OCI-LY7 (cell line): ENCODE measurements around the gene FUT2. TPM values are rescaled to one million over a fixed set of nuclear protein-coding genes. Genes with fewer than 3 reads are reported as not detected.
"Not testable (repeated sequence)": the region's sequence is repeated elsewhere in the genome, so short reads cannot be mapped to it uniquely, and the experiment has no call there.

Experiments
- BruUV-seq: library from RNA; stranded (reverse); fragments of 400-500 nt; replicated peaks from 2 replicates; lab custom pipeline; 2021; lab: Mats Ljungman, UMichigan
- CTCF ChIA-PET: fragments of 300-600 bp; sonication (Branson Sonifier 250); formaldehyde crosslinking; loops from one replicate; lab custom pipeline; 2022; ENCODE audit warnings: antibody characterized with exemption; ENCODE audit not compliant: unreplicated experiment; lab: Charles Lee
- POLR2A ChIA-PET: fragments of 300-600 bp; sonication (Branson Sonifier 250); formaldehyde crosslinking; loops from one replicate; lab custom pipeline; 2022; ENCODE audit warnings: antibody characterized with exemption; lab: Charles Lee
- DNase-seq: peaks from one replicate; pipeline ENCODE4 v3.0.0-alpha.2; 2015; ENCODE audit warnings: low spot score
- H2AFZ ChIP-seq: fragments of 200-600 bp; sonication (generic), shearing (Covaris generic); 2 replicates; pipeline ENCODE4 v1.6.1; 2014; ENCODE audit warnings: mild to moderate bottlenecking, antibody characterized with exemption, low read length, moderate library complexity
- H3K27ac ChIP-seq: fragments of 200-600 bp; sonication (generic); 2 replicates; pipeline ENCODE4 v1.5.1; 2014; ENCODE audit warnings: mixed run types, low read depth, mild to moderate bottlenecking, moderate library complexity, low read length, inconsistent platforms; ENCODE audit not compliant: poor library complexity, severe bottlenecking
- H3K36me3 ChIP-seq: fragments of 200-600 bp; sonication (generic); 2 replicates; pipeline ENCODE4 v1.6.1; 2014; ENCODE audit warnings: mild to moderate bottlenecking, antibody characterized with exemption, low read length, moderate library complexity, mixed read lengths; ENCODE audit not compliant: insufficient read depth
- H3K4me1 ChIP-seq: fragments of 200-600 bp; sonication (generic); 2 replicates; pipeline ENCODE4 v1.5.1; 2014; ENCODE audit warnings: mild to moderate bottlenecking, low read length; ENCODE audit not compliant: insufficient read depth, poor library complexity, severe bottlenecking
- H3K4me2 ChIP-seq: fragments of 200-600 bp; sonication (generic); 2 replicates; pipeline ENCODE4 v1.6.1; 2014; ENCODE audit warnings: mild to moderate bottlenecking, low read length
- H3K4me3 ChIP-seq: fragments of 200-600 bp; sonication (generic); 2 replicates; pipeline ENCODE4 v1.5.1; 2014; ENCODE audit warnings: mild to moderate bottlenecking, low read depth, low read length; ENCODE audit not compliant: poor library complexity, severe bottlenecking
- H3K79me2 ChIP-seq: fragments of 200-600 bp; sonication (generic); 2 replicates; pipeline ENCODE4 v1.6.1; 2016; ENCODE audit warnings: low read depth, mild to moderate bottlenecking, low read length, moderate library complexity, mixed read lengths; ENCODE audit not compliant: insufficient read depth
- H3K9me2 ChIP-seq: fragments of 200-600 bp; sonication (generic); 2 replicates; pipeline ENCODE4 v1.6.1; 2016; ENCODE audit warnings: mild to moderate bottlenecking, low read length, mixed read lengths; ENCODE audit not compliant: insufficient read depth
- H3K9me3 ChIP-seq: fragments of 200-600 bp; sonication (generic); 2 replicates; pipeline ENCODE4 v1.6.1; 2014; ENCODE audit warnings: mild to moderate bottlenecking, mixed run types, low read length, mixed read lengths
- H4K20me1 ChIP-seq: fragments of 200-600 bp; sonication (generic); 2 replicates; pipeline ENCODE4 v1.6.1; 2014; ENCODE audit warnings: mild to moderate bottlenecking, antibody characterized with exemption, low read length, moderate library complexity, mixed read lengths; ENCODE audit not compliant: insufficient read depth
- EZH2phosphoT487 ChIP-seq: fragments of 200-600 bp; sonication (generic); IDR thresholded peaks from 2 replicates; pipeline ENCODE4 v1.6.1; 2018; ENCODE audit warnings: low read depth, borderline replicate concordance, mild to moderate bottlenecking, mixed run types, antibody characterized with exemption, low read length, moderate library complexity, mixed read lengths
- intact Hi-C: fragments of 100-400 bp; cut with micrococcal nuclease; formaldehyde crosslinking; loops from one replicate; pipeline ENCODE4 v1.10.0; 2022; ENCODE audit not compliant: unreplicated experiment
- total RNA-seq, 2 experiments: library from RNA; depleted of rRNA in 1 of 2; stranded (reverse); fragments of >200 nt in 1 of 2; shearing (Covaris generic) in 1 of 2; gene quantifications; 2 replicates each; pipeline ENCODE4 v1.2.3, GENCODE V29; 2014 to 2022
- TF ChIP-seq, protein P1 (sequence below): fragments of 200-600 bp; sonication (generic); conservative IDR thresholded peaks from 2 replicates; pipeline ENCODE4 v1.5.1; 2014; ENCODE audit warnings: mild to moderate bottlenecking, antibody characterized with exemption, low read length, moderate library complexity, mixed read lengths

Gene FUT2
- total RNA-seq, 2 experiments from 2014 or later = not detected

DNA sequence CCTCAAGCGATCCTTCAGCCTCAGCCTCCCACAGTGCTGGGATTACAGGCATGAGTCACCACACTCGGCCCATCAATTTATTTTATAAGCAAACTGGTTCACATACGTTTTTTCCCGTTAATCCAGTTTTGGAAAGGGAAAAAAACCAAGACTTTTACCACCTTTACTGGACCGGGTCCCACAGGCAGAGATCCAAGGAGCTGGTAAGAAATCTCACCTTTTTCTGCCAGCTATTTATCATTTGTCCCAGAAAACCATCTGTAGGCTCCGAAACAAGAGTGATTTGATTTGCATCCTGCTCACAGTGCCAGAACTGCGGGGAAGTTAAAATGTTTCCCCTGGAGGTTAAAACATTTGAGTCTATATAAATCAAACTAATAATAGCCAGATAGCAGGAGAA is 6.3 kb upstream of the FUT2 start:
- Histone ChIP-seq H3K4me3 (no peak overlapping the region), H2AFZ (no peak overlapping the region), H3K4me2 (no peak overlapping the region), H3K27ac (no peak overlapping the region), H3K79me2 (no peaks in the 10 kb centered on the region), H4K20me1 (no peaks in the 10 kb centered on the region), H3K36me3 (no peaks in the 10 kb centered on the region), H3K9me2 (no peaks in the 10 kb centered on the region), H3K4me1 (no peaks in the 10 kb centered on the region), H3K9me3 (no peaks in the 10 kb centered on the region)
- intact Hi-C loops = no loop called here
- no peak for TF ChIP-seq EZH2phosphoT487
- no TSS peak for BruUV-seq
- ChIA-PET CTCF (no interaction called here), POLR2A (no interaction called here)
- DNase-seq = no peak

DNA sequence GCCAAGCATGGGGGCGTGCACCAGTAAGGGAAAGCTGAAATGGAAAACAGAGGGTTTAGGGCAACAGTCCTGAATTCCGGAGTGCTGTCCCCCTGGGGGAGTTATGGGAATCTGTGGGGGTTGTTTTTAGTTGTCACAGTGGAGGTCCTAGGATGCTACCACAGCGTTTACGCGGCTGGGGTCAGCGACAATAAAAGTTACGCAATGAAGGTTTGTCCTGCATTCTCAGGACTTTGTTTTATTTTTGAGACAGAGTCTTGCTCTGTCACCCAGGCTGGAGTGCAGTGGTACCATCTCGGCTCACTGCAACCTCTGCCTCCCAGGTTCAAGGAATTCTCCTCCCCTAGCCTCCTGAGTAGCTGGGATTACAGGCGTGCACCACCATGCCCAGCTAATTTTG is 2.1 kb upstream of the FUT2 start:
- DNase-seq, H3K79me2 ChIP-seq, H3K4me2 ChIP-seq, H3K4me3 ChIP-seq, BruUV-seq, H3K4me1 ChIP-seq, POLR2A ChIA-PET, H3K27ac ChIP-seq, H3K36me3 ChIP-seq, H3K9me3 ChIP-seq, CTCF ChIA-PET, H4K20me1 ChIP-seq, H2AFZ ChIP-seq, H3K9me2 ChIP-seq, intact Hi-C loops: not testable (repeated sequence)

DNA sequence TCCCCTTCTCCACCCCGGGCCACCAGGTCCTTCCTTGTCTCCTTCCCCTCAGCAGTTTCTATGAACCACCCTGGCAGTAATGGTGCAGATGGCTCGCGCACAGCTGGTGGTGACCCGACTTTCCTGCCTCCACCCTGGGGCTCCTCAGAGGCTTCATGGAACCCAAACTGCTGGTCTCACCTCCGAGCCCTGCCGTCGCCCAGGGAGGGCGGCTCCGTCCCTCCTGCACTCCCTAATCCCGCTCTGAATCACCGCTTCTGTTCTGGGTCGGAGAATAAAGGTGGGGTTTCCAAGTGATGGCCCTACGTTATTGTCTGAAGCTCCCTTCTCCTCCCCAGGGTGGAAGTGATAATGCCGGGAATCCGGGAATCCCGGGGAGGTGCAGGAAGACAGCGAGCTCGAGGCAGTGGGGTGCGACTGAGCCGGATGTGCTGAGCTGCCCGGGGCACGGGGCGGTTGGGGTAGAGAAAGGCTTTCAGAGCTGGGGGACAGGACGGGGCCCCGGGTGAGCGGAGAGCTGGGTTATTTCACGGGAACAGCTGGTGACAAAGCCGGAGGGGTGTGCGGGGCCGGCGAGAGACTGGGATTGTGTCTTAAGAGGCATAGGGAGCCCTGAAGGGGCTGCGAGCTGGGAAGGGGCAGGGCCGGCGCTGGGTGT is 711 bp downstream of the FUT2 start:
- H2AFZ ChIP-seq = no peak overlapping the region
- intact Hi-C loops = no loop called here
- H3K9me2 ChIP-seq = no peaks in the 10 kb centered on the region
- no peak for TF ChIP-seq EZH2phosphoT487
- TF ChIP-seq, protein P1, sequence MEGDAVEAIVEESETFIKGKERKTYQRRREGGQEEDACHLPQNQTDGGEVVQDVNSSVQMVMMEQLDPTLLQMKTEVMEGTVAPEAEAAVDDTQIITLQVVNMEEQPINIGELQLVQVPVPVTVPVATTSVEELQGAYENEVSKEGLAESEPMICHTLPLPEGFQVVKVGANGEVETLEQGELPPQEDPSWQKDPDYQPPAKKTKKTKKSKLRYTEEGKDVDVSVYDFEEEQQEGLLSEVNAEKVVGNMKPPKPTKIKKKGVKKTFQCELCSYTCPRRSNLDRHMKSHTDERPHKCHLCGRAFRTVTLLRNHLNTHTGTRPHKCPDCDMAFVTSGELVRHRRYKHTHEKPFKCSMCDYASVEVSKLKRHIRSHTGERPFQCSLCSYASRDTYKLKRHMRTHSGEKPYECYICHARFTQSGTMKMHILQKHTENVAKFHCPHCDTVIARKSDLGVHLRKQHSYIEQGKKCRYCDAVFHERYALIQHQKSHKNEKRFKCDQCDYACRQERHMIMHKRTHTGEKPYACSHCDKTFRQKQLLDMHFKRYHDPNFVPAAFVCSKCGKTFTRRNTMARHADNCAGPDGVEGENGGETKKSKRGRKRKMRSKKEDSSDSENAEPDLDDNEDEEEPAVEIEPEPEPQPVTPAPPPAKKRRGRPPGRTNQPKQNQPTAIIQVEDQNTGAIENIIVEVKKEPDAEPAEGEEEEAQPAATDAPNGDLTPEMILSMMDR = no peak
- ChIA-PET POLR2A (interaction anchor here (0.6 kb wide), 2 partner anchors 10 to 140 kb away, joined by 6 read pairs; no protein-coding TSS in a partner anchor), CTCF (no interaction called here)
- no peak overlapping the region for H3K4me2 ChIP-seq
- H3K27ac ChIP-seq = no peak overlapping the region
- H3K9me3 ChIP-seq = no peaks in the 10 kb centered on the region
- no peak for DNase-seq
- H3K4me1 ChIP-seq = no peaks in the 10 kb centered on the region
- BruUV-seq = no TSS peak
- H4K20me1 ChIP-seq = no peaks in the 10 kb centered on the region
- no peaks in the 10 kb centered on the region for H3K36me3 ChIP-seq
- no peaks in the 10 kb centered on the region for H3K79me2 ChIP-seq
- H3K4me3 ChIP-seq = no peak overlapping the region

DNA sequence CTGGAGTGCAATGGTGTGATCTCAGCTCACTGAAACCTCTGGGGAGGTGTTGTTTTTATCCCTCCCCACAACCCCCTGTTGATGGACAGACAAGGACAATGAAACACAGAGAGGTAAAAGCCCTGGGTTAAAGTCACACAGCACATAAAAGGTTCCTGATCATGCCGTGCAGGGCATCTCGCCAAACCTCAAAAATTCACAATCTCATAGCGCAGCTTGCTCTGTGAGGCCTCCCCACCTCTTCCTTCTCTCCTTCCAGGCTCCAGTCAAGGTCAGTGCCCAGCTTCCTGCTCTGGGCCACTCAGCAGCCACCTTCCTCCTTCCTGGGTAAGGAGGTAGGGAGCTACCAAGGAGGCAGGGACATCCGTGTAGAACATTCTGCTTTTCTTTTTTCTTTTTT is 2.3 kb downstream of the FUT2 start:
- no peaks in the 10 kb centered on the region for H3K9me3 ChIP-seq
- intact Hi-C loops = no loop called here
- H3K79me2 ChIP-seq = no peaks in the 10 kb centered on the region
- no peak overlapping the region for H3K4me3 ChIP-seq
- no peak overlapping the region for H3K4me2 ChIP-seq
- CTCF ChIA-PET = no interaction called here
- H3K27ac ChIP-seq = no peak overlapping the region
- no TSS peak for BruUV-seq
- no peaks in the 10 kb centered on the region for H3K9me2 ChIP-seq
- POLR2A ChIA-PET = no interaction called here
- no peak for DNase-seq
- H3K36me3 ChIP-seq = no peaks in the 10 kb centered on the region
- no peak overlapping the region for H2AFZ ChIP-seq
- TF ChIP-seq EZH2phosphoT487 = no peak
- TF ChIP-seq, protein P1 = no peak
- no peaks in the 10 kb centered on the region for H4K20me1 ChIP-seq
- H3K4me1 ChIP-seq = no peaks in the 10 kb centered on the region
